Choroid plexus epithelial cell (primary cell): ENCODE data around the gene WDR74.

Source experiments
- DNase-seq: peaks from one replicate; pipeline ENCODE4 v3.0.0-alpha.2; 2010; ENCODE audit warnings: low read depth
- H3K4me3 ChIP-seq: 2 replicates; pipeline ENCODE4 v1.5.1; 2011; ENCODE audit warnings: low read depth, mild to moderate bottlenecking, control low read depth, low read length, moderate library complexity
- CTCF ChIP-seq: conservative IDR thresholded peaks from 2 replicates; pipeline ENCODE4 v1.5.1; 2011; ENCODE audit warnings: low read depth, mild to moderate bottlenecking, control low read depth, inconsistent platforms, low read length, moderate library complexity

Gene WDR74

GRCh38 chr11:62788991-62789390 is 50.4 kb downstream of the WDR74 start:
- no peak overlapping the region for H3K4me3 ChIP-seq
- TF ChIP-seq CTCF, result no peak
- no peak for DNase-seq

GRCh38 chr11:62787005-62787759 is 52.2 kb downstream of the WDR74 start, which contains the start of gene TMEM179B:
TMEM179B (plus strand) TSS chr11:62787402; CDS start chr11:62787432, 30 bp downstream.
- H3K4me3 ChIP-seq, result peak within 1 kb of the TSS; percentile 98
- DNase-seq, result peak; percentile 98
- peak; percentile 72 for TF ChIP-seq CTCF

- peak; percentile 83 for DNase-seq
- TF ChIP-seq CTCF, result peak; percentile 98
- peak overlapping the region; percentile 98 for H3K4me3 ChIP-seq
These were observed 52.9 kb downstream of the WDR74 start for GRCh38 chr11:62786318-62787004.
